Lung (tissue), 12 donors: ENCODE measurements around the gene CSF2RB. TPM values are rescaled to one million over a fixed set of nuclear protein-coding genes. Genes with fewer than 3 reads are reported as not detected.
A peak's percentile ranks its signal among the peaks of the same experiment; 100 is the strongest.

Source experiments
- ATAC-seq: fragments of 200-7000 bp; cut with Tn5 transposase; one replicate; pipeline ENCODE4 v1.9.1; 2020; ENCODE audit warnings: moderate number of reproducible peaks; ENCODE audit not compliant: insufficient read depth, low FRiP score
- DNase-seq, 3 donors: peaks; one replicate each; pipeline ENCODE4 v3.0.0-alpha.2; 2013 to 2017
- H3K27ac ChIP-seq, 2 donors: one replicate each; pipeline ENCODE4 v1.5.1; 2013; ENCODE audit warnings: mild to moderate bottlenecking in 2 of 2, moderate library complexity in 2 of 2, control low read depth in 1 of 2, inconsistent platforms in 1 of 2, low read depth in 1 of 2, low read length in 1 of 2
- H3K27me3 ChIP-seq, 3 donors: one replicate each; pipeline ENCODE4 v1.5.1; 2013; ENCODE audit warnings: low read length in 2 of 3; ENCODE audit not compliant: control insufficient read depth in 3 of 3, insufficient read depth in 3 of 3
- H3K36me3 ChIP-seq, 4 donors: one replicate each; pipeline ENCODE4 v1.5.1; 2013; ENCODE audit warnings: low read length in 4 of 4, mild to moderate bottlenecking in 1 of 4, moderate library complexity in 1 of 4; ENCODE audit not compliant: control insufficient read depth in 4 of 4, insufficient read depth in 4 of 4
- H3K4me1 ChIP-seq, 5 donors: one replicate each; pipeline ENCODE4 v1.5.1; 2013; ENCODE audit warnings: low read length in 5 of 5, mild to moderate bottlenecking in 2 of 5, moderate library complexity in 1 of 5; ENCODE audit not compliant: control insufficient read depth in 5 of 5, insufficient read depth in 5 of 5
- H3K4me3 ChIP-seq: one replicate; pipeline ENCODE4 v1.5.1; 2013; ENCODE audit warnings: mild to moderate bottlenecking, control low read depth, moderate library complexity
- H3K9ac ChIP-seq, 2 donors: one replicate each; pipeline ENCODE4 v1.5.1; 2013; ENCODE audit warnings: low read length in 2 of 2, control low read depth in 1 of 2; ENCODE audit not compliant: insufficient read depth in 1 of 2
- H3K9me3 ChIP-seq, 4 donors: one replicate each; pipeline ENCODE4 v1.5.1; 2013; ENCODE audit warnings: low read length in 3 of 4, mild to moderate bottlenecking in 1 of 4, moderate library complexity in 1 of 4; ENCODE audit not compliant: control insufficient read depth in 4 of 4, insufficient read depth in 3 of 4
- WGBS, 2 donors: extraction: QIAGEN DNeasy Blood & Tissue Kit; methylation state at CpG; one replicate each; pipeline ENCODE4 v1.1.7; 2013; 5-methylcytosine and 5-hydroxymethylcytosine counted together
- polyA plus RNA-seq, 2 donors: library from polyadenylated mRNA; stranded (reverse); fragments of 200-250 nt; gene quantifications; one replicate each; pipeline ENCODE4 v1.2.1, GENCODE V29; 2013
- total RNA-seq, 2 donors: library from RNA; depleted of rRNA in 1 of 2; stranded (reverse); fragments of >200 nt in 1 of 2; gene quantifications; one replicate each; pipeline ENCODE4 v1.2.1, GENCODE V29; 2014 to 2021
- TF ChIP-seq, protein P1 (sequence below): IDR thresholded peaks from 2 replicates; pipeline ENCODE4 v1.5.1; 2012; ENCODE audit warnings: mild to moderate bottlenecking; ENCODE audit errors: control extremely low read depth, extremely low read depth
- donor health status: control.
- donor health status: control.
- donor health status: Bipolar disorder and iron deficiency.
- donor health status: healthy.
- donor health status: DM: yes; HTN: yes; CAD: no.

CSF2RB gene
- total and polyA plus RNA-seq, 4 donors: 6.6 to 72.8 (median 20.6) TPM

DNA sequence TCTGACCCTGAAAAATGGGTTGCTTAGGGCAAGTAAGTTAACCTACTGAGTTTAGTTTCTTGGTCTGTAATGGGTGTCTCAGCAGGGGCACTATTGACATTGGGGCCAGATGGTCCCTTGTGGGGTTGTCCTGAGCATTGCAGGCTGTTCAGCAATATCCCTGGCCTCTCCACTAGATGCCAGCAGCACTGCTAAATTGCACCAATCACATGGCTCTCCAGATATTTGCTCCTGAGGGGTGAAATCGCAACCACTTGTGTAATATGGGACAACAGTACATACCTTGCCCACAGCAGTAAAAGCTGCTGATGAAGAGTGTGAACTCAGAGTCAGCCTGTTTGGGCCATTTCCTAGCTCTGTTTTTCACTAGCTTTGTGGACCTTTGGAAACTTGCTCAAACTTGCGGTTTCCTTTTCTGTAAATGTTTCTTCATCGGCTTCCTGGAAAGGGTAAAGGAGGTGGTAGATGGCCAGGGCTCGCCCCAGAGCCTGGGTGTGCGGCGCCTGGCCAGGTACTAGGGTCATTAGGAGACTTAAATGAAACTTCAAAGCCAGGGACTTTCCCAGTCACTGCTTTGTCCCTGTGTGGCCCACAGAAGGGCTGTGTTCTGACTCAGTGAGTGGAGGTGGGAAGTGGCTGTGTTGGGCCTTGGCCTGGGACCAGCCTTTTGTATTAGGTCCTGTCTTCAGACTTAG lies 39.7 kb upstream of the CSF2RB start:
- peak overlapping the region in 1 of 2 donors; percentile 77 for H3K27ac ChIP-seq
- no peaks in the 10 kb centered on the region for H3K9me3 ChIP-seq
- peaks cover 0 to 9% (median 2%) of the 10 kb centered on the region in 5 donors for H3K4me1 ChIP-seq
- peaks cover 0 to 2% (median 0%) of the 10 kb centered on the region in 3 donors for H3K27me3 ChIP-seq
- H3K36me3 ChIP-seq: peaks cover 0 to 1% (median 0%) of the 10 kb centered on the region in 4 donors
- ATAC-seq (peak; percentile 85), DNase-seq (peak; percentile 43 to 65 (median 48))
- H3K4me3 ChIP-seq: no peak overlapping the region
- WGBS, 2 donors: 9 to 17% methylated on average over 6 of the region's 6 CpGs
- TF ChIP-seq, protein P1, sequence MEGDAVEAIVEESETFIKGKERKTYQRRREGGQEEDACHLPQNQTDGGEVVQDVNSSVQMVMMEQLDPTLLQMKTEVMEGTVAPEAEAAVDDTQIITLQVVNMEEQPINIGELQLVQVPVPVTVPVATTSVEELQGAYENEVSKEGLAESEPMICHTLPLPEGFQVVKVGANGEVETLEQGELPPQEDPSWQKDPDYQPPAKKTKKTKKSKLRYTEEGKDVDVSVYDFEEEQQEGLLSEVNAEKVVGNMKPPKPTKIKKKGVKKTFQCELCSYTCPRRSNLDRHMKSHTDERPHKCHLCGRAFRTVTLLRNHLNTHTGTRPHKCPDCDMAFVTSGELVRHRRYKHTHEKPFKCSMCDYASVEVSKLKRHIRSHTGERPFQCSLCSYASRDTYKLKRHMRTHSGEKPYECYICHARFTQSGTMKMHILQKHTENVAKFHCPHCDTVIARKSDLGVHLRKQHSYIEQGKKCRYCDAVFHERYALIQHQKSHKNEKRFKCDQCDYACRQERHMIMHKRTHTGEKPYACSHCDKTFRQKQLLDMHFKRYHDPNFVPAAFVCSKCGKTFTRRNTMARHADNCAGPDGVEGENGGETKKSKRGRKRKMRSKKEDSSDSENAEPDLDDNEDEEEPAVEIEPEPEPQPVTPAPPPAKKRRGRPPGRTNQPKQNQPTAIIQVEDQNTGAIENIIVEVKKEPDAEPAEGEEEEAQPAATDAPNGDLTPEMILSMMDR: peak; percentile 48
- H3K9ac ChIP-seq: no peak overlapping the region

DNA sequence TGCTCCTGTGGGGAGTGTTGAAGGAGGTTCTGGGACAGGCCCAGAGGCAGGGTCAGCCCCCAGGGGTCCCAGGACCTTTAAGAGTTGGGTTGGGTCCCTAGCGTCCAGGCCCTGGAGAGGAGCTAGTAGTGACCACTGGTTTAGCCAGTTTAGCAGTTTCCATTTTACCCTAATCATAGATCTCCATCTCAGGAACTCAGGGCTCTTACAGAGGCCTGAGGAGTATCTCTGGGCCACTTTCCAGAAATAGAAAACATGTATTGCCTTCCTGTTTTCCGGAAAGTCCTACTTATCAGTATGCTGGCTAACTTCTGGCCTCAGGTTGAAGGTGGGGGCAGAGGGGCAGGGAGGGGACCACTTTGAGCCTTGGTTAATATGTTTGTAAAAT lies 39.1 kb upstream of the CSF2RB start:
- Histone ChIP-seq H3K4me3 (no peak overlapping the region), H3K9ac (no peak overlapping the region)
- peak in 1 of 3 donors; percentile 15 for DNase-seq

DNA sequence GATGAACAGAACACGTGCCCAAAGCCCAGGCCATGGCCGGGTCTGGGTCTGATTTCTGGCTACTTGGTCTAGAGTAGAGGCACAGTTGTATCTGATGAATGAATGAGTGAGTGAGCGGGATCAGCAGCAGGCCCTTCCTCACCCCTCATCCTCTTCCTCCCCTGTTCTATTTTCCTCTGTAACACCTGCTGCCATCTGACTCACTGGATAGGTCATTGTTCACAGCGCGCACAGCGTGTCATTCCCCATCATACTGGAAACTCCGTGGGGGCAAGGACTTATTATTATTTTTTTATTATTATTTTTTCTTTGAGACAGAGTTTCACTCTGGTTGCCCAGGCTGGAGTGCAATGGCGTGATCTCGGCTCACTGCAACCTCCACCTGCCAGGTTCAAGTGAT lies 38.7 kb upstream of the CSF2RB start:
- TF ChIP-seq, protein P1: no peak
- 79 to 92% methylated on average over 8 to 9 of the region's 9 CpGs for WGBS, 2 donors
- DNase-seq (no peak), ATAC-seq (no peak)
- Histone ChIP-seq H3K27ac (peak overlapping the region in 1 of 2 donors; percentile 77), H3K27me3 (peaks cover 0 to 6% (median 0%) of the 10 kb centered on the region in 3 donors), H3K4me3 (no peak overlapping the region), H3K36me3 (peaks cover 0 to 1% (median 0%) of the 10 kb centered on the region in 4 donors), H3K4me1 (peaks cover 0 to 9% (median 2%) of the 10 kb centered on the region in 5 donors), H3K9me3 (no peaks in the 10 kb centered on the region), H3K9ac (no peak overlapping the region)

More for the DNA sequence above, 39.1 kb upstream of the CSF2RB start:
- H3K27ac ChIP-seq: peak overlapping the region in 1 of 2 donors; percentile 77
- peaks cover 0 to 1% (median 0%) of the 10 kb centered on the region in 4 donors for H3K36me3 ChIP-seq
- TF ChIP-seq, protein P1: no peak
- peak; percentile 3 for ATAC-seq
- H3K27me3 ChIP-seq: peaks cover 0 to 6% (median 0%) of the 10 kb centered on the region in 3 donors
- 46 to 49% methylated on average over 2 of the region's 2 CpGs for WGBS, 2 donors
- H3K4me1 ChIP-seq: peaks cover 0 to 9% (median 2%) of the 10 kb centered on the region in 5 donors
- H3K9me3 ChIP-seq: no peaks in the 10 kb centered on the region
